Right lobe of liver (tissue), 6 donors: Measurements from ENCODE around the gene DOCK3. TPM values are rescaled to one million over a fixed set of nuclear protein-coding genes. Genes with fewer than 3 reads are reported as not detected.
"Not testable (repeated sequence)": the region's sequence is repeated elsewhere in the genome, so short reads cannot be mapped to it uniquely, and the experiment has no call there.

Experiments
- ATAC-seq, 4 donors: fragments of 200-7000 bp; cut with Tn5 transposase; one replicate each; pipeline ENCODE4 v1.9.1; 2020; ENCODE audit warnings: mild to moderate bottlenecking in 4 of 4, moderate library complexity in 4 of 4
- DNase-seq, 3 donors: peaks; one replicate each; pipeline ENCODE4 v3.0.0-alpha.2; 2020
- H3K27ac ChIP-seq, 3 donors: fragments of 200-600 bp; one replicate each; pipeline ENCODE4 v1.8.0; 2022
- H3K27me3 ChIP-seq, 2 donors: fragments of 200-600 bp; one replicate each; pipeline ENCODE4 v1.8.0; 2022
- H3K36me3 ChIP-seq, 4 donors: fragments of 200-600 bp; sonication (generic) in 1 of 4; one replicate each; pipeline versions ENCODE4 v1.5.1 to v1.8.0; 2017 to 2022; ENCODE audit warnings: control low read depth in 1 of 4
- H3K4me1 ChIP-seq, 4 donors: fragments of 200-600 bp; sonication (generic) in 1 of 4; one replicate each; pipeline versions ENCODE4 v1.5.1 to v1.8.0; 2017 to 2022; ENCODE audit warnings: control low read depth in 1 of 4
- H3K4me3 ChIP-seq, 3 donors: fragments of 200-600 bp; one replicate each; pipeline ENCODE4 v1.8.0; 2022
- H3K9me3 ChIP-seq, 4 donors: fragments of 200-600 bp; sonication (generic) in 1 of 4; one replicate each; pipeline versions ENCODE4 v1.5.1 to v1.8.0; 2017 to 2022; ENCODE audit warnings: control low read depth in 1 of 4
- POLR2A ChIP-seq: fragments of 450-650 bp; IDR thresholded peaks from one replicate; pipeline ENCODE4 v1.6.1; 2017; ENCODE audit warnings: antibody characterized with exemption, mild to moderate bottlenecking
- WGBS: methylation state at CpG from one replicate; pipeline ENCODE4 v1.1.6; 2018; ENCODE audit warnings: low coverage, low lambda C conversion rate; ENCODE audit not compliant: insufficient coverage; ENCODE audit errors: missing lambda C conversion rate; 5-methylcytosine and 5-hydroxymethylcytosine counted together
- intact Hi-C, 2 donors: fragments of 100-400 bp; cut with DNase I; formaldehyde crosslinking; loops; one replicate each; pipeline versions ENCODE4 v1.11.2 to v1.14.1; 2022
- total RNA-seq, 6 experiments: library from RNA; depleted of rRNA in 2 of 6; stranded (reverse); fragments of >200 nt in 2 of 6; fragmentation: NEBNext Ultra II Directional in 3 of 6; extraction: Animal tissue kit (Norgen Biotek cat#: 25700) in 3 of 6; gene quantifications; one replicate each; pipeline versions ENCODE4 v1.1.0 to v1.2.4, GENCODE V29; 2016 to 2023
- TF ChIP-seq, protein P1 (sequence below), 4 donors: fragments of 200-600 bp in 3 of 4; fragments of 450-650 bp in 1 of 4; IDR thresholded peaks; one replicate each; pipeline versions ENCODE4 v1.5.1 to v1.8.0; 2016 to 2022; ENCODE audit warnings: antibody characterized with exemption in 4 of 4, mild to moderate bottlenecking in 2 of 4
- donor health status: DM: no; HTN: yes; CAD: no.
- donor health status: DM: no; HTN: no; CAD: no.
- donor health status: DM: no; HTN: no; CAD: no.
- donor health status: DM: no; HTN: yes; CAD: no.
- donor health status: DM: no; HTN: yes; CAD: no.

The DOCK3 gene
- total RNA-seq, 6 experiments from 2014 or later = 0.04 to 0.06 (median 0.06) TPM; not detected in 3

DNA sequence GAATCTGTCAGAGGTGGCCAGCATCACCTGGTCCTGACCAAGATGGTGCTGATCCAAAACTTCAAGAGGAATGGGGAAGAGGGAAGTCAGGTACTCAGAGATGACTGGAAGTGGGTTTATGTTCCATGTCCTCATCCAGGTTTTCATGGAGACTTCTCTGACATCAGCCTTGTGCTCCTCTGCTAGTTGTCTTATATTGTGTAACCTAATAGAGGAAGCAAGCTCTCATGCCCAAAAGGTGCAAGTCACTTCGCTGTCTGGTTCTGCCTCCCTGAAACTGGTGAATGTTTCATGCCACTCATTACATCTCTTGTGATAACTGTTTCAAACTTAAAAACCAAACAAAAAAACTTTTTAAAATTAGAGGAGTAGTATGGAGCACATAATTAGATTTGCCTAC is 583.1 kb downstream of the DOCK3 start:
- no peaks in the 10 kb centered on the region for H3K27me3 ChIP-seq
- no peaks in the 10 kb centered on the region for H3K36me3 ChIP-seq
- intact Hi-C loops = no loop called here
- H3K9me3 ChIP-seq = no peaks in the 10 kb centered on the region
- DNase-seq = no peak
- H3K4me1 ChIP-seq = no peaks in the 10 kb centered on the region
- no peak overlapping the region for H3K4me3 ChIP-seq
- TF ChIP-seq, protein P1, sequence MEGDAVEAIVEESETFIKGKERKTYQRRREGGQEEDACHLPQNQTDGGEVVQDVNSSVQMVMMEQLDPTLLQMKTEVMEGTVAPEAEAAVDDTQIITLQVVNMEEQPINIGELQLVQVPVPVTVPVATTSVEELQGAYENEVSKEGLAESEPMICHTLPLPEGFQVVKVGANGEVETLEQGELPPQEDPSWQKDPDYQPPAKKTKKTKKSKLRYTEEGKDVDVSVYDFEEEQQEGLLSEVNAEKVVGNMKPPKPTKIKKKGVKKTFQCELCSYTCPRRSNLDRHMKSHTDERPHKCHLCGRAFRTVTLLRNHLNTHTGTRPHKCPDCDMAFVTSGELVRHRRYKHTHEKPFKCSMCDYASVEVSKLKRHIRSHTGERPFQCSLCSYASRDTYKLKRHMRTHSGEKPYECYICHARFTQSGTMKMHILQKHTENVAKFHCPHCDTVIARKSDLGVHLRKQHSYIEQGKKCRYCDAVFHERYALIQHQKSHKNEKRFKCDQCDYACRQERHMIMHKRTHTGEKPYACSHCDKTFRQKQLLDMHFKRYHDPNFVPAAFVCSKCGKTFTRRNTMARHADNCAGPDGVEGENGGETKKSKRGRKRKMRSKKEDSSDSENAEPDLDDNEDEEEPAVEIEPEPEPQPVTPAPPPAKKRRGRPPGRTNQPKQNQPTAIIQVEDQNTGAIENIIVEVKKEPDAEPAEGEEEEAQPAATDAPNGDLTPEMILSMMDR (IDR thresholded peaks at IDR 0.05) = no peak
- no peak for TF ChIP-seq POLR2A
- 56% methylated on average over 1 of the region's 1 CpG for WGBS
- H3K27ac ChIP-seq = no peak overlapping the region
- ATAC-seq = no peak

DNA sequence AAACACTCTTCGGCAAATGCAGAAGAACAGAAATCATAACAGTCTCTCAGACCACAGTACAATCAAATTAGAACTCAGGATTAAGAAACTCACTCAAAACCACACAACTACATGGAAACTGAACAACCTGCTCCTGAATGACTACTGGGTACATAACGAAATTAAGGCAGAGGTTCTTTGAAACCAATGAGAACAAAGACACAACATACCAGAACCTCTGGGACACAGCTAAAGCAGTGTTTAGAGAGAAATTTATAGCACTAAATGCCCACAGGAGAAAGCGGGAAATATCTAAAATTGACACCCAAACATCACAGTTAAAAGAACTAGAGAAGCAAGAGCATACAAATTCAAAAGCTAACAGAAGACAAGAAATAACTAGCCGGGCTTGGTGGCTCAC is 589.4 kb downstream of the DOCK3 start:
- H3K4me1 ChIP-seq, DNase-seq, H3K36me3 ChIP-seq, ATAC-seq, H3K4me3 ChIP-seq, H3K9me3 ChIP-seq, intact Hi-C loops, H3K27me3 ChIP-seq, H3K27ac ChIP-seq: not testable (repeated sequence)
- whole genome bisulfite sequencing = 52% methylated on average over 4 of the region's 4 CpGs

DNA sequence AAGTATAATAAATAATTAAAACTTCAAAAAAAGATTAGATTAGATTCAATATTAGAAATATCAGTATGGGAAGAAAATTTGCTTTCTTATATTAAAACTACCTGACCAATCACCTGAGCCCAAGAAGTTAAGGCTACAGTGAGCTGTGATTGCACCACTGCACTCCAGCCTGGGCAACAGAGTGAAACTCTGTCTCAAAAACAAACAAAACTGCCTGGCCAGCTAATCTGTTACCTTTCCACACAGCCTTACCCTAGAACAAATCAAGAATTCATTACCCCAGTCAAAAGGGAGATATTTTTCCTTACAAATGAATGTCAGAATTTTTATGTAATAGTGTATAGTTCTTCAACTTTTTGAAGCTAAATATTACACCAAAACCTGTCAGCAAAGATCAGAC is 593.4 kb downstream of the DOCK3 start:
- DNase-seq (no peak), ATAC-seq (peak in 2 of 4 donors; percentile 52 to 73)
- no peak overlapping the region for H3K4me3 ChIP-seq
- no peak for TF ChIP-seq POLR2A
- H3K27me3 ChIP-seq = no peaks in the 10 kb centered on the region
- intact Hi-C loops = no loop called here
- no peaks in the 10 kb centered on the region for H3K4me1 ChIP-seq
- H3K36me3 ChIP-seq = no peaks in the 10 kb centered on the region
- H3K9me3 ChIP-seq = no peaks in the 10 kb centered on the region
- no peak overlapping the region for H3K27ac ChIP-seq

DNA sequence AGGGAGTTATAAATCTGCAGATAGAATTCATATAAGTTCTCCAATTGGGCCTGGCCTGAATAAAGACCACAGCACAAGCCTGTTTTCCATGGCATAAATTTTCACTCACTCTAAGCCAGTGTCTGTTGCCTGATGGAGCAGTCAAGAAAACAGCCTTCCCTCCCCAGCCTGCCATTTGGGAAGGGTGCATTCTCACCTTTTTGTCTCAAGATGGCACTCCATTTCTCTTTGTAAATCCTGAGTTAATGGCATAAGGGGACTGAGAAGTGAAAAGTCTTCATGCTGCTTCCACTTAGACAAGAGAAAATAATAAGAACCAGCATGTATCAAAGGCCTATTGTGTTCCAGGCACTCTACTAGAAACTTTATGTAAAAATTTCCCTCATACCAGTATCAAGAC is 594.7 kb downstream of the DOCK3 start:
- Histone ChIP-seq H3K9me3 (no peaks in the 10 kb centered on the region), H3K36me3 (no peaks in the 10 kb centered on the region), H3K4me1 (no peaks in the 10 kb centered on the region), H3K27me3 (no peaks in the 10 kb centered on the region), H3K4me3 (no peak overlapping the region), H3K27ac (no peak overlapping the region)
- ATAC-seq (no peak), DNase-seq (no peak)
- intact Hi-C loops = no loop called here
- TF ChIP-seq, protein P1 (IDR thresholded peaks at IDR 0.05) = no peak
- TF ChIP-seq POLR2A = no peak

DNA sequence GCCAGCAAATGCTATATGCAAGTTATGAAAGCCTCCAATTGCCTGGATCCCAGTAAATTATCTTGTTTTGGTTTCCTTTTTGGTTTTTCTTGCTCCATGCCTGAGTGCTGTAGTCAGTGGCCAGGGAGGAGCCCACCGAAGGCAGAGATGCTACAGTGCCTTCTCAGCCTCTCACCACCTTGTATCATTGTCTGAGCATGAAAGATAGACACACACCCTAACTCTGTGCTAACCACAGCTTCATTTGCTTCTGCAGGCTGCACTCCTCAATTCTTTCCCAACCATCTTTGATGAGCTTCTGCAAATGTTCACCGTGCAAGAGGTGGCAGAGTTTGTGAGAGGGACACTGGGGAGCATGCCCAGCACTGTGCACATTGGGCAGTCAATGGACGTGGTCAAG is 595.8 kb downstream of the DOCK3 start:
- intact Hi-C loops = no loop called here
- no peaks in the 10 kb centered on the region for H3K27me3 ChIP-seq
- no peak for TF ChIP-seq POLR2A
- TF ChIP-seq, protein P1 (IDR thresholded peaks at IDR 0.05) = no peak
- 61% methylated on average over 3 of the region's 3 CpGs for WGBS
- H3K9me3 ChIP-seq = no peaks in the 10 kb centered on the region
- no peak overlapping the region for H3K27ac ChIP-seq
- DNase-seq (no peak), ATAC-seq (no peak)
- H3K36me3 ChIP-seq = no peaks in the 10 kb centered on the region
- H3K4me1 ChIP-seq = no peaks in the 10 kb centered on the region
- H3K4me3 ChIP-seq = no peak overlapping the region

DNA sequence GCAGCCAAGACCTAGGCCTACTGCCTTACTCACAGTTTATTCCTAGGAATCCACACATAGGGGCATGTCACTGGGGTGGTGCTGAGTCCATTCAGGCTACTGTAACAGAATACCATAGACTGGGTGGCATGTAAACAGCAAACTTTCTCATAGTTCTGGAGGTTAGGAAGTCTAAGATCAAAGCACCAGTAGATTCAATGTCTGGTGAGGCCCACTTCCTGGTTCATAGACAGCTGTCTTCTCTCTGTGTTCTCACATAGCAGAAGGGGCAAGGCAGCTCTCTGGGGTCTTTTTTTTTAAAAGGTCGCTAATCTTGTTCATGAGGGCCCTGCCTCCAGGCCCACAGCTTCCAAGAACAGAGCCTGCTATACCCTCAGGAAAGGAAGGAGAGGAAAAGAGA is 596.4 kb downstream of the DOCK3 start:
- ATAC-seq (no peak), DNase-seq (no peak)
- WGBS = 33% methylated on average over 1 of the region's 1 CpG
- no peak overlapping the region for H3K4me3 ChIP-seq
- no peak overlapping the region for H3K27ac ChIP-seq
- H3K4me1 ChIP-seq = no peaks in the 10 kb centered on the region
- intact Hi-C loops = no loop called here
- no peaks in the 10 kb centered on the region for H3K9me3 ChIP-seq
- H3K36me3 ChIP-seq = no peaks in the 10 kb centered on the region
- no peaks in the 10 kb centered on the region for H3K27me3 ChIP-seq
- TF ChIP-seq, protein P1 (IDR thresholded peaks at IDR 0.05) = no peak
- TF ChIP-seq POLR2A = no peak
